ENCODE data around the gene IL31RA.

DNA sequence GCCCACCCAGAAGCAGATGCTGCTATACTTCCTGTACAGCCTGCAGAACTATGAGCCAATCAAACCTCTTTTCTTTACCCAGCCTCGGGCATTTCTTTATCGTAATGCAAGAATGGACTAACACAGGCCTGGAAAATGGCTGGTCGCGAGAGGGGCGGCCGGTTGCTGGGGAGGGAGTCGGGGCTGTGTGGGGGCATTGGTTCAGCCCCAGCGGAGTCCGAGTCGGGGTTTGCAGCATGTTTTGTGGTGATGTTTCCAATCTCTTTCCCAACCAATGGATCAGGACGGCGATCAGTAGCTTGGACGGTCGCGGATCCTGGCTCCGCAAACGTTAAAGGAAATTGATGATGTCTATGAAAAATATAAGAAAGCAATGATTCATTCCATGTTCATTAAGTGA is 18.7 kb upstream of the IL31RA start:
- TF ChIP-seq POLR2A (IDR thresholded peaks at IDR 0.05; ENCODE audit: low read depth, low read length) (no peak), POLR2AphosphoS5 (IDR thresholded peaks at IDR 0.05; ENCODE audit: low read depth, low read length) (no peak)
